GM10266 (cell line): ENCODE results near the gene INSR.
A peak's percentile ranks its signal among the peaks of the same experiment; 100 is the strongest.

Source experiments
- DNase-seq: peaks from one replicate; pipeline ENCODE4 v3.0.0; 2012; ENCODE audit errors: extremely low spot score
- CTCF ChIP-seq: IDR thresholded peaks from 2 replicates; pipeline ENCODE4 v1.5.1; 2012; ENCODE audit warnings: mild to moderate bottlenecking, low read depth; ENCODE audit not compliant: control insufficient read depth, insufficient read depth; ENCODE audit errors: missing control alignments

Gene INSR

GRCh38 chr19:7294558-7295212 lies 471 bp upstream of the INSR start:
- TF ChIP-seq CTCF = peak; percentile 49
- peak; percentile 79 for DNase-seq

GRCh38 chr19:7292950-7293761 lies 1.1 kb downstream of the INSR start:
- no peak for TF ChIP-seq CTCF
- DNase-seq = peak; percentile 39

GRCh38 chr19:7292352-7292949 lies 1.8 kb downstream of the INSR start:
- no peak for TF ChIP-seq CTCF
- peak; percentile 53 for DNase-seq

GRCh38 chr19:7288977-7289376 lies 5.2 kb downstream of the INSR start:
- no peak for TF ChIP-seq CTCF
- DNase-seq = no peak

- no peak for TF ChIP-seq CTCF
- no peak for DNase-seq
Measured at GRCh38 chr19:7288131-7288530, 6.1 kb downstream of the INSR start.

GRCh38 chr19:7287722-7288121 lies 6.5 kb downstream of the INSR start:
- no peak for DNase-seq

More at GRCh38 chr19:7287722-7288121, 6.5 kb downstream of the INSR start:
- TF ChIP-seq CTCF = no peak
